ENCODE data around the gene TRIM67. TPM values are rescaled to one million over a fixed set of nuclear protein-coding genes. Genes with fewer than 3 reads are reported as not detected.

Gene TRIM67
- total RNA-seq, 1 donor from 2014 or later: 0.32 TPM

DNA sequence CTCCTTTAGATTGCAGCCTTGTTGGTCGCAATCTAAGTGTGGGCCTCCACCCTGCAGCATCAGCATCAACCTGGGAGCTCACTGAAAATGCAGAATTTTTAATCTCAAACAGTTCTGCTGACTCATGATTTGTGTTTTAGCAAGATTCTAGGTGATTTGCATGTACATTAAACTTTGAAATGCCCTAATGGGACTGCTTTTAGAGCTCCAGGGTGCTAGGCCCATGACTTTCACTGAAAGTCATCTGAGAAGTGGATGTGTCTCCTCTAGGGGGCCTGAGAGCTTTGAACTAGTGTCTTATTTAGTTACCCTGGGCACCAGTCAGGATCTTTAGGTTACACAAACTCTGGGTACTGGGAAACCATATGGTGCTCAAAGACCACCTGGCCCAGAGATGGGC, 9.0 kb downstream of the TRIM67 start:
- Mint-ChIP-seq H3K4me3 (ENCODE audit: unreplicated experiment) (no peak overlapping the region), H3K9me3 (ENCODE audit: unreplicated experiment) (no peaks in the 10 kb centered on the region), H3K27ac (ENCODE audit: unreplicated experiment) (no peak overlapping the region), H3K4me1 (ENCODE audit: unreplicated experiment) (peaks cover 2% of the 10 kb centered on the region), H3K36me3 (ENCODE audit: unreplicated experiment) (no peaks in the 10 kb centered on the region), H3K27me3 (ENCODE audit: unreplicated experiment) (peaks cover 14% of the 10 kb centered on the region)
- TF ChIP-seq, protein P1, sequence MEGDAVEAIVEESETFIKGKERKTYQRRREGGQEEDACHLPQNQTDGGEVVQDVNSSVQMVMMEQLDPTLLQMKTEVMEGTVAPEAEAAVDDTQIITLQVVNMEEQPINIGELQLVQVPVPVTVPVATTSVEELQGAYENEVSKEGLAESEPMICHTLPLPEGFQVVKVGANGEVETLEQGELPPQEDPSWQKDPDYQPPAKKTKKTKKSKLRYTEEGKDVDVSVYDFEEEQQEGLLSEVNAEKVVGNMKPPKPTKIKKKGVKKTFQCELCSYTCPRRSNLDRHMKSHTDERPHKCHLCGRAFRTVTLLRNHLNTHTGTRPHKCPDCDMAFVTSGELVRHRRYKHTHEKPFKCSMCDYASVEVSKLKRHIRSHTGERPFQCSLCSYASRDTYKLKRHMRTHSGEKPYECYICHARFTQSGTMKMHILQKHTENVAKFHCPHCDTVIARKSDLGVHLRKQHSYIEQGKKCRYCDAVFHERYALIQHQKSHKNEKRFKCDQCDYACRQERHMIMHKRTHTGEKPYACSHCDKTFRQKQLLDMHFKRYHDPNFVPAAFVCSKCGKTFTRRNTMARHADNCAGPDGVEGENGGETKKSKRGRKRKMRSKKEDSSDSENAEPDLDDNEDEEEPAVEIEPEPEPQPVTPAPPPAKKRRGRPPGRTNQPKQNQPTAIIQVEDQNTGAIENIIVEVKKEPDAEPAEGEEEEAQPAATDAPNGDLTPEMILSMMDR (IDR thresholded peaks at IDR 0.05): no peak
- no peak for DNase-seq (ENCODE audit: extremely low spot score, unreplicated experiment)

DNA sequence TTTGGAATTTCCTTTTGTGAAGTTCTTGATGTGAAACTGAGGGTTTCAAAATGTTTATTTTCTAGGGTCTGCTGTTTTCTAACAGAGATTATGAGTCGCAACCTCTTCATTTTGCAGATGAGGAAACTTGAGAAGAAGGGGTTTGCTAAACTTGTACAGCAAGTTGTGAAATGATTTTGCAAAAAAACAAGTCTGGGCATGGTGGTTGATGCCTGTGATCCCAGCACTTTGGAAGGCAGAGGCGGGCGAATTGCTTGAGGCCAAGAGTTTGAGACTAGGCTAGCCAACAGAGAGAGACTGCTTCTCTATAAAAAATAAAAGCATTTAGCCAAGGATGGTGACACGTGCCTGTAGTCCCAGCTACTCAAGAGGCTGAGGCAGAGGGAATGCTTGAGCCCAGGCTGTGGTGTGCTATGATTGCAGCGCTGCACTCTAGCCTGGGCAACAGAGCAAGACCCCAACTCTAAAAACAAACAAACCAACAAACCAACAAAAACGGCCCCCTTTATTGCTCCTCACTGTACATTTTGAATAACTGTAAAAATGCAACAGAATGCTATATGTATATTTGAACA, 9.9 kb downstream of the TRIM67 start:
- TF ChIP-seq, protein P1 (IDR thresholded peaks at IDR 0.05): no peak
- Mint-ChIP-seq H3K27ac (ENCODE audit: unreplicated experiment) (no peak overlapping the region), H3K4me1 (ENCODE audit: unreplicated experiment) (no peaks in the 10 kb centered on the region), H3K9me3 (ENCODE audit: unreplicated experiment) (no peaks in the 10 kb centered on the region), H3K27me3 (ENCODE audit: unreplicated experiment) (peaks cover 21% of the 10 kb centered on the region), H3K4me3 (ENCODE audit: unreplicated experiment) (no peak overlapping the region), H3K36me3 (ENCODE audit: unreplicated experiment) (no peaks in the 10 kb centered on the region)
- DNase-seq (ENCODE audit: extremely low spot score, unreplicated experiment): no peak

DNA sequence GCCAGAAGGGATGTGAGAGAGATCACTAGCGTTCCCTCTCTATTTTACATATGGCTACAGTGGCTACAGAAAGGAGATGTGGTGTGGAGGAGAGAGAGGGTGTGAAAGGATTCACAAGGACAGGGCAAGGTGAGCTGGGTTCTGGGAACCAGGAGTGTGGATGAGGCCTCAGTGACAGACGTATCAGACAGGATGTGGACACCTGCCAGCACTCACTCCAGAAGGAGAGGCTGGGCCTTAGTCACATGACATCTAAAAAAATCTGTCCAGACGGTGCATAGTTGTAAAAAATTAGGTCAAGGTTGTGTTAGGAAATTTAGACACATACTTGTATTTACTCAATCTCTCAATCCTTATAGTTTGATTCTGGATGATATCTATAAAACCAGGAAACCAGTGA, 10.6 kb downstream of the TRIM67 start:
- TF ChIP-seq, protein P1 (IDR thresholded peaks at IDR 0.05): no peak
- DNase-seq (ENCODE audit: extremely low spot score, unreplicated experiment): no peak
- peaks cover 26% of the 10 kb centered on the region for H3K27me3 Mint-ChIP-seq (ENCODE audit: unreplicated experiment)
- H3K36me3 Mint-ChIP-seq (ENCODE audit: unreplicated experiment): no peaks in the 10 kb centered on the region
- no peaks in the 10 kb centered on the region for H3K9me3 Mint-ChIP-seq (ENCODE audit: unreplicated experiment)
- no peaks in the 10 kb centered on the region for H3K4me1 Mint-ChIP-seq (ENCODE audit: unreplicated experiment)
- no peak overlapping the region for H3K4me3 Mint-ChIP-seq (ENCODE audit: unreplicated experiment)
- no peak overlapping the region for H3K27ac Mint-ChIP-seq (ENCODE audit: unreplicated experiment)

DNA sequence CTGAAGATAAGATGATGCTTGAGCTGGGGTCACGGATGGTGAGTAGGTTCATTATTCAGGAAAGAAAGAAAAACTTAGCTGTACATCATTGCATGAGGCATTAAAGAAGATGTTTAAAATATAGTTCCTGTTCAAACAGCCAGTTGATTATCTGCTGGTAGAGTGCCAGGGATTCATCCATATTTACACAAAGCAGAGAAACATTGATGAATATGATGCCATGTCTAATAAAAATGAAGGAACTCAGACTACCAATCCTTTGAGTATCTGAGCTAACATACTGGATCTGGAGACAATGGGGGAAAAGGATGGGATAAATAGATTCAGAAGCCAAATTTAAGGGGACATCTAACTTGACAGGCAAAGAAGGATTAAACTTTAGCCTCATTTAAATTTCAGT, 14.6 kb downstream of the TRIM67 start:
- no peak overlapping the region for H3K4me3 Mint-ChIP-seq (ENCODE audit: unreplicated experiment)
- peaks cover 6% of the 10 kb centered on the region for H3K9me3 Mint-ChIP-seq (ENCODE audit: unreplicated experiment)
- H3K27me3 Mint-ChIP-seq (ENCODE audit: unreplicated experiment): peaks cover 35% of the 10 kb centered on the region
- H3K36me3 Mint-ChIP-seq (ENCODE audit: unreplicated experiment): no peaks in the 10 kb centered on the region
- no peak overlapping the region for H3K27ac Mint-ChIP-seq (ENCODE audit: unreplicated experiment)
- TF ChIP-seq, protein P1 (IDR thresholded peaks at IDR 0.05): no peak
- H3K4me1 Mint-ChIP-seq (ENCODE audit: unreplicated experiment): no peaks in the 10 kb centered on the region
- DNase-seq (ENCODE audit: extremely low spot score, unreplicated experiment): no peak

DNA sequence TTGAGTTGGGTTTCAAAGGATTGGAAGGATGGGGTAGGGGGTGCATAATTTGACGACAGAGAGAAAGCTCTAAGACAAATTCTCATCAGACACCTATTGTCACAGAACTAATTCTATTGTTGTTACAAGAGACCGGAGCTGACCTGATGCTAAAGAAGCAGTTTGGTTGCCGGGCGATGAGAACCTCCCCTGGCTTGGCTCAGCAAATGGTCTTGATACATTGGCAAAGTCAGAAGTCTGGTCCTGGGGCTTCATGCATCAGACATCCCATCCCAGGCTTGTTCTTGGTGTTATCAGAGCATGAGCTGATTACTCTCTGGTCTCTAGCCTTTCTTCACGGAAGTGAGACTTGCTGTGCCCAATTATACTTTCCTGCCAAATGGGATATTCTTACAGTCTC, 15.4 kb downstream of the TRIM67 start:
- Mint-ChIP-seq H3K27me3 (ENCODE audit: unreplicated experiment) (peaks cover 42% of the 10 kb centered on the region), H3K36me3 (ENCODE audit: unreplicated experiment) (no peaks in the 10 kb centered on the region), H3K4me1 (ENCODE audit: unreplicated experiment) (no peaks in the 10 kb centered on the region), H3K4me3 (ENCODE audit: unreplicated experiment) (no peak overlapping the region), H3K9me3 (ENCODE audit: unreplicated experiment) (peaks cover 6% of the 10 kb centered on the region), H3K27ac (ENCODE audit: unreplicated experiment) (no peak overlapping the region)
- DNase-seq (ENCODE audit: extremely low spot score, unreplicated experiment): no peak
- TF ChIP-seq, protein P1 (IDR thresholded peaks at IDR 0.05): no peak

All from osteocyte (in vitro differentiated cells).